Keratinocyte (primary cell): ENCODE data around the gene TFG. TPM values are rescaled to one million over a fixed set of nuclear protein-coding genes. Genes with fewer than 3 reads are reported as not detected.

ENCODE experiments used
- DNase-seq: peaks from one replicate; pipeline ENCODE4 v3.0.0-alpha.2; 2011; ENCODE audit warnings: low read depth, missing footprints, low spot score
- FAIRE-seq: peaks from 2 replicates; lab custom pipeline; 2011; peaks lifted over from hg19 to GRCh38; lab: Jason Lieb, UNC
- H2AFZ ChIP-seq: 2 replicates; pipeline ENCODE4 v1.6.0; 2012; ENCODE audit warnings: low read length, control low read depth, inconsistent platforms; ENCODE audit not compliant: control insufficient read depth
- H3K27ac ChIP-seq: 2 replicates; pipeline ENCODE4 v1.5.1; 2011; ENCODE audit warnings: low read length; ENCODE audit not compliant: control insufficient read depth, insufficient read depth
- H3K27me3 ChIP-seq: 3 replicates; pipeline ENCODE4 v1.6.0; 2011; ENCODE audit warnings: low read length; ENCODE audit not compliant: control insufficient read depth, insufficient read depth; ENCODE audit errors: extremely low read depth
- H3K36me3 ChIP-seq, 2 experiments: 2 replicates in 1 of 2; 3 replicates in 1 of 2; pipeline ENCODE4 v1.5.1; 2011; ENCODE audit warnings: low read length in 2 of 2, mild to moderate bottlenecking in 1 of 2; ENCODE audit not compliant: control insufficient read depth in 2 of 2, insufficient read depth in 2 of 2; ENCODE audit errors: extremely low read depth in 1 of 2
- H3K4me1 ChIP-seq: 3 replicates; pipeline ENCODE4 v1.5.1; 2011; ENCODE audit warnings: low read length; ENCODE audit not compliant: control insufficient read depth, insufficient read depth; ENCODE audit errors: extremely low read depth
- H3K4me2 ChIP-seq: 3 replicates; pipeline ENCODE4 v1.6.0; 2011; ENCODE audit warnings: low read depth, low read length; ENCODE audit not compliant: control insufficient read depth, insufficient read depth; ENCODE audit errors: extremely low read depth
- H3K4me3 ChIP-seq, 3 experiments: fragments of 200-600 bp in 1 of 3; sonication (generic) in 1 of 3; 2 replicates in 2 of 3; 3 replicates in 1 of 3; pipeline ENCODE4 v1.5.1; 2011 to 2016; ENCODE audit warnings: low read length in 3 of 3, mild to moderate bottlenecking in 3 of 3, control low read depth in 2 of 3, inconsistent platforms in 1 of 3, low read depth in 1 of 3, mixed read lengths in 1 of 3, mixed run types in 1 of 3, moderate library complexity in 1 of 3; ENCODE audit not compliant: control insufficient read depth in 2 of 3, insufficient read depth in 2 of 3; ENCODE audit errors: extremely low read depth in 1 of 3
- H3K79me2 ChIP-seq: 2 replicates; pipeline ENCODE4 v1.6.0; 2012; ENCODE audit warnings: low read length; ENCODE audit not compliant: control insufficient read depth, insufficient read depth
- H3K9ac ChIP-seq: 3 replicates; pipeline ENCODE4 v1.6.0; 2011; ENCODE audit warnings: low read length; ENCODE audit not compliant: control insufficient read depth, insufficient read depth; ENCODE audit errors: extremely low read depth
- H3K9me1 ChIP-seq: 3 replicates; pipeline ENCODE4 v1.6.0; 2011; ENCODE audit warnings: low read length; ENCODE audit not compliant: control insufficient read depth, insufficient read depth; ENCODE audit errors: extremely low read depth
- H3K9me3 ChIP-seq: 2 replicates; pipeline ENCODE4 v1.5.1; 2012; ENCODE audit warnings: low read depth, low read length; ENCODE audit not compliant: control insufficient read depth
- H4K20me1 ChIP-seq: 3 replicates; pipeline ENCODE4 v1.6.0; 2011; ENCODE audit warnings: low read length; ENCODE audit not compliant: control insufficient read depth, insufficient read depth; ENCODE audit errors: extremely low read depth
- EZH2 ChIP-seq: IDR thresholded peaks from one replicate; pipeline ENCODE4 v1.6.1; 2012; ENCODE audit warnings: inconsistent platforms, mild to moderate bottlenecking, low read length, moderate library complexity
- dilution Hi-C: fragments of 300-500 bp; cut with MboI; formaldehyde crosslinking; loops from one replicate; pipeline ENCODE4 v1.7.0; 2020; ENCODE audit warnings: low sequenced_read_pairs; ENCODE audit not compliant: extremely low pct_ligation_motif_present
- polyA plus RNA-seq, 5 experiments: library from polyadenylated mRNA; depleted of rRNA in 3 of 5; stranded (reverse) in 3 of 5; stranded (forward) in 1 of 5; unstranded in 1 of 5; fragments of >200 nt; gene quantifications; 1 replicate in 1 of 5; 2 replicates in 3 of 5; 3 replicates in 1 of 5; pipeline versions ENCODE4 v1.2.1 to v1.2.3, GENCODE V29; 2011 to 2012; ENCODE audit warnings: missing spikeins in 2 of 5, low read depth in 1 of 5, low replicate concordance in 1 of 5
- TF ChIP-seq, protein P1 (sequence below), 3 experiments: IDR thresholded peaks in 1 of 3; conservative IDR thresholded peaks in 1 of 3; optimal IDR thresholded peaks in 1 of 3; 2 replicates in 2 of 3; 3 replicates in 1 of 3; pipeline versions ENCODE3 to v1.5.1; 2011; ENCODE audit warnings: low read length in 3 of 3, mild to moderate bottlenecking in 3 of 3, moderate library complexity in 2 of 3, control low read depth in 1 of 3, inconsistent platforms in 1 of 3; ENCODE audit not compliant: insufficient read depth in 2 of 3; ENCODE audit errors: extremely low read depth in 1 of 3

The TFG gene
- polyA plus RNA-seq, 1 donor (not counting 4 experiments of a cell fraction or from before 2014, with no cell fraction given): 177 TPM

DNA sequence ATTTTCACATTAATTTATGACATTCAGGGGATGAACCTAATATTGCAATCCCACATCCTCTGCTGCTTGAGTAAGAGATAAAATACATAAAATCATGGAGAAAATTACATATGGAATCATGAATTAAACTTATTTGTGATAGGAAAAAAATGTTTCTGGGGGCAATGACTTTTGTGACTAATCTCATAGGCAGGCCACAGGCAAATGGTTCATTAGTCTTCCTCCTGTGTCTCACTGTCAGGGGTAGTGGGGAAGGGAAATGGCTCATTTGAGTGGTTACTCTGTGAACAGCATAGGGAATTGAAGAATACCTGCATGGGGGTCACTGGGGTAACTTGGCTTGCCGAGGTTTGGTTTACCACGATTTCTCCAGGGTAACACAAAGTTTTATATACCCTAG is 72.0 kb downstream of the TFG start:
- no peak overlapping the region for H3K27ac ChIP-seq
- H3K4me2 ChIP-seq: no peak overlapping the region
- no peaks in the 10 kb centered on the region for H3K36me3 ChIP-seq
- no peaks in the 10 kb centered on the region for H3K27me3 ChIP-seq
- DNase-seq (no peak), FAIRE-seq (peak; percentile 73)
- H3K79me2 ChIP-seq: no peaks in the 10 kb centered on the region
- H2AFZ ChIP-seq: no peak overlapping the region
- H3K4me3 ChIP-seq: no peak overlapping the region
- no peak overlapping the region for H3K9ac ChIP-seq
- H3K4me1 ChIP-seq: peaks cover 12% of the 10 kb centered on the region
- no peaks in the 10 kb centered on the region for H3K9me3 ChIP-seq
- TF ChIP-seq, protein P1, sequence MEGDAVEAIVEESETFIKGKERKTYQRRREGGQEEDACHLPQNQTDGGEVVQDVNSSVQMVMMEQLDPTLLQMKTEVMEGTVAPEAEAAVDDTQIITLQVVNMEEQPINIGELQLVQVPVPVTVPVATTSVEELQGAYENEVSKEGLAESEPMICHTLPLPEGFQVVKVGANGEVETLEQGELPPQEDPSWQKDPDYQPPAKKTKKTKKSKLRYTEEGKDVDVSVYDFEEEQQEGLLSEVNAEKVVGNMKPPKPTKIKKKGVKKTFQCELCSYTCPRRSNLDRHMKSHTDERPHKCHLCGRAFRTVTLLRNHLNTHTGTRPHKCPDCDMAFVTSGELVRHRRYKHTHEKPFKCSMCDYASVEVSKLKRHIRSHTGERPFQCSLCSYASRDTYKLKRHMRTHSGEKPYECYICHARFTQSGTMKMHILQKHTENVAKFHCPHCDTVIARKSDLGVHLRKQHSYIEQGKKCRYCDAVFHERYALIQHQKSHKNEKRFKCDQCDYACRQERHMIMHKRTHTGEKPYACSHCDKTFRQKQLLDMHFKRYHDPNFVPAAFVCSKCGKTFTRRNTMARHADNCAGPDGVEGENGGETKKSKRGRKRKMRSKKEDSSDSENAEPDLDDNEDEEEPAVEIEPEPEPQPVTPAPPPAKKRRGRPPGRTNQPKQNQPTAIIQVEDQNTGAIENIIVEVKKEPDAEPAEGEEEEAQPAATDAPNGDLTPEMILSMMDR (optimal IDR thresholded peaks at IDR 0.05 in 1 of 3, IDR thresholded peaks at IDR 0.05 in 1 of 3, conservative IDR thresholded peaks at IDR 0.05 in 1 of 3; ENCODE audit: extremely low read depth in 1 of 3, insufficient read depth in 2 of 3, low read length in 3 of 3): no peak
- no peak for TF ChIP-seq EZH2
- H4K20me1 ChIP-seq: no peaks in the 10 kb centered on the region
- no peaks in the 10 kb centered on the region for H3K9me1 ChIP-seq
- dilution Hi-C loops: loop anchor here (25.0 kb wide), 1 partner anchor 106 kb away; no protein-coding TSS in a partner anchor

DNA sequence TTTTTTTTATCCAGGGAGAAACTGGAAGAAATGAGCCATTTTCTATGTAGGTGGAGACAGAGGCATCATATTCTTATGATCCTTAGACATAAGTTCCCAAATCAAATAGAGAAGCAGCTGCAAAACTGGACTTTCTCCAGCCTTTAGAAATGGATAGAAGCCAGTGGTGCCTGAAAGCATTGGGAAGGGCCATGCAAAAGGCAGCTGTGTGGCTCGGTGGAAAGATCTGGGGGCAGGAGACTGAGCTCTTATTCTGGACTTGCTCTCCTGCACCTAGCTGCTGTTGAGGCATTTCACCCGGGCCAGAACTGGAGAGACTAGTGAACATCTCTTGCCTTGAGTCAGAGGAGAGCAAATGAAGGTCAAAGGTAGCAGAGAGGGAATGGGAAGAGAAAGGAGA is 73.1 kb downstream of the TFG start:
- no peaks in the 10 kb centered on the region for H3K9me1 ChIP-seq
- no peaks in the 10 kb centered on the region for H3K79me2 ChIP-seq
- H3K4me3 ChIP-seq: no peak overlapping the region
- H3K4me2 ChIP-seq: no peak overlapping the region
- no peak overlapping the region for H3K27ac ChIP-seq
- no peak overlapping the region for H2AFZ ChIP-seq
- FAIRE-seq (no peak), DNase-seq (no peak)
- no peak for TF ChIP-seq EZH2
- TF ChIP-seq, protein P1 (optimal IDR thresholded peaks at IDR 0.05 in 1 of 3, IDR thresholded peaks at IDR 0.05 in 1 of 3, conservative IDR thresholded peaks at IDR 0.05 in 1 of 3; ENCODE audit: extremely low read depth in 1 of 3, insufficient read depth in 2 of 3, low read length in 3 of 3): no peak
- dilution Hi-C loops: loop anchor here (25.0 kb wide), 1 partner anchor 105 kb away; no protein-coding TSS in a partner anchor
- H3K9me3 ChIP-seq: no peaks in the 10 kb centered on the region
- H3K9ac ChIP-seq: no peak overlapping the region
- H3K4me1 ChIP-seq: peaks cover 7% of the 10 kb centered on the region
- no peaks in the 10 kb centered on the region for H4K20me1 ChIP-seq
- no peaks in the 10 kb centered on the region for H3K27me3 ChIP-seq
- H3K36me3 ChIP-seq: no peaks in the 10 kb centered on the region
